Keratinocyte (primary cell): Measurements from ENCODE around the gene APLP2. TPM values are rescaled to one million over a fixed set of nuclear protein-coding genes. Genes with fewer than 3 reads are reported as not detected.

Experiments
- DNase-seq: peaks from one replicate; pipeline ENCODE4 v3.0.0-alpha.2; 2011; ENCODE audit warnings: low read depth, missing footprints, low spot score
- FAIRE-seq: peaks from 2 replicates; lab custom pipeline; 2011; peaks lifted over from hg19 to GRCh38; lab: Jason Lieb, UNC
- H2AFZ ChIP-seq: 2 replicates; pipeline ENCODE4 v1.6.0; 2012; ENCODE audit warnings: low read length, control low read depth, inconsistent platforms; ENCODE audit not compliant: control insufficient read depth
- H3K27ac ChIP-seq: 2 replicates; pipeline ENCODE4 v1.5.1; 2011; ENCODE audit warnings: low read length; ENCODE audit not compliant: control insufficient read depth, insufficient read depth
- H3K27me3 ChIP-seq: 3 replicates; pipeline ENCODE4 v1.6.0; 2011; ENCODE audit warnings: low read length; ENCODE audit not compliant: control insufficient read depth, insufficient read depth; ENCODE audit errors: extremely low read depth
- H3K36me3 ChIP-seq, 2 experiments: 2 replicates in 1 of 2; 3 replicates in 1 of 2; pipeline ENCODE4 v1.5.1; 2011; ENCODE audit warnings: low read length in 2 of 2, mild to moderate bottlenecking in 1 of 2; ENCODE audit not compliant: control insufficient read depth in 2 of 2, insufficient read depth in 2 of 2; ENCODE audit errors: extremely low read depth in 1 of 2
- H3K4me1 ChIP-seq: 3 replicates; pipeline ENCODE4 v1.5.1; 2011; ENCODE audit warnings: low read length; ENCODE audit not compliant: control insufficient read depth, insufficient read depth; ENCODE audit errors: extremely low read depth
- H3K4me2 ChIP-seq: 3 replicates; pipeline ENCODE4 v1.6.0; 2011; ENCODE audit warnings: low read depth, low read length; ENCODE audit not compliant: control insufficient read depth, insufficient read depth; ENCODE audit errors: extremely low read depth
- H3K4me3 ChIP-seq, 3 experiments: fragments of 200-600 bp in 1 of 3; sonication (generic) in 1 of 3; 2 replicates in 2 of 3; 3 replicates in 1 of 3; pipeline ENCODE4 v1.5.1; 2011 to 2016; ENCODE audit warnings: low read length in 3 of 3, mild to moderate bottlenecking in 3 of 3, control low read depth in 2 of 3, inconsistent platforms in 1 of 3, low read depth in 1 of 3, mixed read lengths in 1 of 3, mixed run types in 1 of 3, moderate library complexity in 1 of 3; ENCODE audit not compliant: control insufficient read depth in 2 of 3, insufficient read depth in 2 of 3; ENCODE audit errors: extremely low read depth in 1 of 3
- H3K79me2 ChIP-seq: 2 replicates; pipeline ENCODE4 v1.6.0; 2012; ENCODE audit warnings: low read length; ENCODE audit not compliant: control insufficient read depth, insufficient read depth
- H3K9ac ChIP-seq: 3 replicates; pipeline ENCODE4 v1.6.0; 2011; ENCODE audit warnings: low read length; ENCODE audit not compliant: control insufficient read depth, insufficient read depth; ENCODE audit errors: extremely low read depth
- H3K9me1 ChIP-seq: 3 replicates; pipeline ENCODE4 v1.6.0; 2011; ENCODE audit warnings: low read length; ENCODE audit not compliant: control insufficient read depth, insufficient read depth; ENCODE audit errors: extremely low read depth
- H3K9me3 ChIP-seq: 2 replicates; pipeline ENCODE4 v1.5.1; 2012; ENCODE audit warnings: low read depth, low read length; ENCODE audit not compliant: control insufficient read depth
- H4K20me1 ChIP-seq: 3 replicates; pipeline ENCODE4 v1.6.0; 2011; ENCODE audit warnings: low read length; ENCODE audit not compliant: control insufficient read depth, insufficient read depth; ENCODE audit errors: extremely low read depth
- CTCF ChIP-seq, 3 experiments: IDR thresholded peaks in 1 of 3; conservative IDR thresholded peaks in 1 of 3; optimal IDR thresholded peaks in 1 of 3; 2 replicates in 2 of 3; 3 replicates in 1 of 3; pipeline versions ENCODE3 to v1.5.1; 2011; ENCODE audit warnings: low read length in 3 of 3, mild to moderate bottlenecking in 3 of 3, moderate library complexity in 2 of 3, control low read depth in 1 of 3, inconsistent platforms in 1 of 3; ENCODE audit not compliant: insufficient read depth in 2 of 3; ENCODE audit errors: extremely low read depth in 1 of 3
- EZH2 ChIP-seq: IDR thresholded peaks from one replicate; pipeline ENCODE4 v1.6.1; 2012; ENCODE audit warnings: inconsistent platforms, mild to moderate bottlenecking, low read length, moderate library complexity
- dilution Hi-C: fragments of 300-500 bp; cut with MboI; formaldehyde crosslinking; loops from one replicate; pipeline ENCODE4 v1.7.0; 2020; ENCODE audit warnings: low sequenced_read_pairs; ENCODE audit not compliant: extremely low pct_ligation_motif_present
- polyA plus RNA-seq, 5 experiments: library from polyadenylated mRNA; depleted of rRNA in 3 of 5; stranded (reverse) in 3 of 5; stranded (forward) in 1 of 5; unstranded in 1 of 5; fragments of >200 nt; gene quantifications; 1 replicate in 1 of 5; 2 replicates in 3 of 5; 3 replicates in 1 of 5; pipeline versions ENCODE4 v1.2.1 to v1.2.3, GENCODE V29; 2011 to 2012; ENCODE audit warnings: missing spikeins in 2 of 5, low read depth in 1 of 5, low replicate concordance in 1 of 5

APLP2 gene
- polyA plus RNA-seq, 1 donor (not counting 4 experiments of a cell fraction or from before 2014, with no cell fraction given): 531 TPM

- H2AFZ ChIP-seq: no peak overlapping the region
- no peak overlapping the region for H3K4me3 ChIP-seq
- H4K20me1 ChIP-seq: peaks cover 13% of the 10 kb centered on the region
- no peaks in the 10 kb centered on the region for H3K9me3 ChIP-seq
- no peaks in the 10 kb centered on the region for H3K9me1 ChIP-seq
- peaks cover 21 to 26% of the 10 kb centered on the region in 2 experiments for H3K36me3 ChIP-seq
- no peak overlapping the region for H3K27ac ChIP-seq
- H3K27me3 ChIP-seq: no peaks in the 10 kb centered on the region
- TF ChIP-seq EZH2 (no peak), CTCF (optimal IDR thresholded peaks at IDR 0.05 in 1 of 3, IDR thresholded peaks at IDR 0.05 in 1 of 3, conservative IDR thresholded peaks at IDR 0.05 in 1 of 3; ENCODE audit: extremely low read depth in 1 of 3, insufficient read depth in 2 of 3, low read length in 3 of 3) (no peak)
- no peak for DNase-seq
- FAIRE-seq: no peak
- H3K4me1 ChIP-seq: peaks cover 3% of the 10 kb centered on the region
- H3K9ac ChIP-seq: no peak overlapping the region
- dilution Hi-C loops: no loop called here
- no peak overlapping the region for H3K4me2 ChIP-seq
- peaks cover 69% of the 10 kb centered on the region for H3K79me2 ChIP-seq
Measured at GRCh38 chr11:130109386-130109785, 39.7 kb downstream of the APLP2 start.

DNA sequence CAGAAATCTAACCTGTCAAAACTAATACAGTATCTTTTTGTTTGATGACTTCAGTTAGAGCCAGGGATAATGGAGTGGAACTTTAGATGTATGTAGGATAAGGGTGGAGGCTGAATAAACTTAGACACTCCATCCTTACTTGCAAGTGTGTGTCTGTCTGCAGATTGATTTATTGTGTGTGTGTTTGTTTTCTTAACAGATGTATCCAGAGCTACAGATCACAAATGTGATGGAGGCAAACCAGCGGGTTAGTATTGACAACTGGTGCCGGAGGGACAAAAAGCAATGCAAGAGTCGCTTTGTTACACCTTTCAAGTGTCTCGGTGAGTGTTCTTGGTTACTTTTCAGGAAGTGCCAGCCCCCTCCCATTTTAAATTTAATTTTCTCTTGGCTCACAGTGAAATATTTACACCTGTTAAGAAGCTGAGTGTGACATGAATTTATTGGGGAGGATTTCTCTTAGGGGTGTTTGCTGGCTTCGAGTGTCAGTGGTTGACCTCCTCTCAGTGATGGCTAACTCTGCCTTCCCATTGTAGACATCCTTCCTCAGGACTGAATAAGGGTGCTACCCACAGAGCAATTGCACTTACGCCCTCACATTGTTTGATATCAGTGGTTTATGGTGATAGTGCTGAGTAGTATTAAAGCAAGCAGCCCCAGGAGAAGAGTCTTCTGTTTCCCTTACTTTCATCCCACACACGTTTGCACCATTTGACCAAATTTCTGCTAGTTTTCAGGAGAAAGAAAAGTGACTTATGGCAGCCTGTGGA, 40.8 kb downstream of the APLP2 start:
- peaks cover 3% of the 10 kb centered on the region for H3K4me1 ChIP-seq
- peaks cover 23 to 26% of the 10 kb centered on the region in 2 experiments for H3K36me3 ChIP-seq
- H3K27me3 ChIP-seq: no peaks in the 10 kb centered on the region
- no peak for FAIRE-seq
- no peak overlapping the region for H3K27ac ChIP-seq
- H3K4me3 ChIP-seq: no peak overlapping the region
- H3K79me2 ChIP-seq: peaks cover 60% of the 10 kb centered on the region
- H3K9me3 ChIP-seq: no peaks in the 10 kb centered on the region
- DNase-seq: no peak
- TF ChIP-seq CTCF (optimal IDR thresholded peaks at IDR 0.05 in 1 of 3, IDR thresholded peaks at IDR 0.05 in 1 of 3, conservative IDR thresholded peaks at IDR 0.05 in 1 of 3; ENCODE audit: extremely low read depth in 1 of 3, insufficient read depth in 2 of 3, low read length in 3 of 3): no peak
- dilution Hi-C loops: no loop called here
- H3K4me2 ChIP-seq: no peak overlapping the region
- no peak overlapping the region for H2AFZ ChIP-seq
- H3K9me1 ChIP-seq: no peaks in the 10 kb centered on the region
- H4K20me1 ChIP-seq: peaks cover 10% of the 10 kb centered on the region
- no peak overlapping the region for H3K9ac ChIP-seq
